ENCODE data around the gene KCNQ1OT1.

The KCNQ1OT1 gene

DNA sequence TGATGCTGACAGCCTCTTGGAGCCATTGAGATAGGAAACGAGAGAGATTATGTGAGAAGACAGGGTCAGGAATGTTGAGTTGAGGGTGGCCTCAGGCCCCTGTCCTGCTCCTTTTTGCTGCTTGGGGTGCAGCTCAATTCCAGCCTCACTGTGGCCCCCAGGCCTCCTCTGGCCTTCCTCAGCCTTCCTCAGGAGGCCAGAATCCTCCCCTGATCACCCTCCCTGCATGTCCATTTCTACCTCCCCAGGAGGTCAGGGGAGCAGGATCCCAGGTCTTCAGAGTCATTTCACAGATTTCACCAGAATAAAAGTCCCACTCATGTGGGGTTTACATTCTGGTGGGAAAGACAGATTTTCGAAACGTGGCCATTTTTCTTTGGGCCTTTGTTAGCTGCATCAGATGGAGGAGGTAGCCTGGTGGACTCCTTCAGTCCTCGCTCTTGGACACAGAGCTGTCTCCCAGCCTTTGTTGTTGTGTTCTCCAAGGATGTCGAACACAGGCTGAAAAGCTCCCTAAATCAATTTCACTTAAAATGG lies 2.2 kb upstream of the KCNQ1OT1 start:
- no peak for DNase-seq (ENCODE audit: low spot score)

DNA sequence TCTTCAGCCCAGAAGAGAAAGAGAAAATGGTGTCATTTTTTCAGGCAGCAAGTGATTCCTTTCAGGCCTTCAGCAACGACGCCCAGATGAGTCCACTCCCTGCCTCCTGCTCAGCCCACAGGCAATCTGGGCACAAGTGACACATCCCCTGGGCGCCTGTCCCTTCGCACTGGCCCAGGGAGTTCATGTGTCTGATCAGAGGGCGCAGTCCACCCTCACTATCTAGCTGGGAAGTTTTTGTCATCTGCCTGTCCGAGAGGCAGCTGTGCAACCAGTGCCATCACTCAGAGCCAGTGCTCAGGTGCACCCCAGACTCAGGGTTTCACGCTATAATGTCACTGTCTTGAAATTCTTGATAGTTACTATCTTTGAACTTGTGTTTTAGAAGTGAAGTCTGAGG lies 1.4 kb upstream of the KCNQ1OT1 start:
- no peak for DNase-seq (ENCODE audit: low spot score)

- no peak for DNase-seq (ENCODE audit: low spot score)
Observed at GRCh38 chr11:2700415-2701211, 819 bp upstream of the KCNQ1OT1 start.

DNA sequence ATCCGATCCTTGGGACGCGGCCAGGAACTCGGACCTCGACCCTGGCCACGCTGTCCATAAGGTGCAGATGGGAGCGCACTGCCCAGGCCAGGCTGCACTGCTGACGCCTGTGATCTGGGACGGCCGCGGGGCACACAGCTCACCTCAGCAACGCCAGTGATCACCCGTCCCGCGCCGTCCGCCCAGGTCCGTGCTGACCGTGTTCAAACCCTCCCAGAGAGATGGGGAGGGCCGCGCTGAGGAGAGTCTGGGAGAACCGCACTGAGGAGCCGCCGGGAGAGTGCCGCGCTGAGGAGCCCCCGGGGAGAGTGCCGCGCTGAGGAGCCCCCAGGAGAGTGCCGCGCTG lies 636 bp downstream of the KCNQ1OT1 start:
- DNase-seq (ENCODE audit: low spot score): no peak

- DNase-seq (ENCODE audit: low spot score): no peak
Observed at GRCh38 chr11:2698386-2699184, 1.2 kb downstream of the KCNQ1OT1 start.

GRCh38 chr11:2697866-2698265 lies 1.9 kb downstream of the KCNQ1OT1 start:
- no peak for DNase-seq (ENCODE audit: low spot score)

DNA sequence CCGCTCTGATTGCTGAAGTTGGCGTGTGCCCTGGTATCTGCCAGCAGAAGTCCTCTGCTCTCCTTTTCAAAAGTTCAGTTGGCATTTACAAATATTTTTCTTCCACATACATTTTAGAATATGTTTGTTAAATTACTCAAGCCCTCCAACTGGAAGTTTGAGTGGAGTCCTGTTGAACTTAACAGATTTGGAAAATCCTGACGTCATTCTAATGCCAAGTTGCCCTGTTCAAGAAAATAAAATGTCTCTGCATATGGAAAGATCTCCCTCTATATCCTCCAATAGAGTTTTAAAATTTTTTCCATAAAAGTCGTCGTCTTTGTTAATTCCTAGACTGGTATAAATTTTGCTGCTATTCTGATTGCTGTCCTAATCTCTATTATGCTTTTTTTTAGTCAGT lies 3.3 kb downstream of the KCNQ1OT1 start:
- no peak for DNase-seq (ENCODE audit: low spot score)

GRCh38 chr11:2694995-2695939 lies 4.5 kb downstream of the KCNQ1OT1 start:
- DNase-seq (ENCODE audit: low spot score): no peak

DNA sequence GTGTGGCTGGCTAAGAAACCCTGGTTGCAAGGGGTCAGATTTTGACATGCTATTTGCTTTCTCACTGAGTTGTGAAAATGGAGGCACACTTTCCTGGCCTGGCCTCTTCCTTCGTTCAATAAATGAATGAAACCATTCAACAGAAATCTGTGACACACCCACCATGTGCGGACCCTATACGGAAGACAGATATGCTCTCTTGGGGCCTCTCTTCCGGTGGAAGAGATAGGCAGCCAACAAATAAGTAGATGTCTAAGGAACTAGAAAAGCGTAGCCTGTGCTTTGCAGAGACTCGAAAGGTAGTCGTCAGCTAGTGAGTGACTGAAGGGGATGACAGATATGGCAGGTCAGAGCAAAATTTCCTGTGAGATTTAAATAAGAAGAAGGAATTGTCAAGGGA lies 5.3 kb downstream of the KCNQ1OT1 start:
- no peak for DNase-seq (ENCODE audit: low spot score)

DNA sequence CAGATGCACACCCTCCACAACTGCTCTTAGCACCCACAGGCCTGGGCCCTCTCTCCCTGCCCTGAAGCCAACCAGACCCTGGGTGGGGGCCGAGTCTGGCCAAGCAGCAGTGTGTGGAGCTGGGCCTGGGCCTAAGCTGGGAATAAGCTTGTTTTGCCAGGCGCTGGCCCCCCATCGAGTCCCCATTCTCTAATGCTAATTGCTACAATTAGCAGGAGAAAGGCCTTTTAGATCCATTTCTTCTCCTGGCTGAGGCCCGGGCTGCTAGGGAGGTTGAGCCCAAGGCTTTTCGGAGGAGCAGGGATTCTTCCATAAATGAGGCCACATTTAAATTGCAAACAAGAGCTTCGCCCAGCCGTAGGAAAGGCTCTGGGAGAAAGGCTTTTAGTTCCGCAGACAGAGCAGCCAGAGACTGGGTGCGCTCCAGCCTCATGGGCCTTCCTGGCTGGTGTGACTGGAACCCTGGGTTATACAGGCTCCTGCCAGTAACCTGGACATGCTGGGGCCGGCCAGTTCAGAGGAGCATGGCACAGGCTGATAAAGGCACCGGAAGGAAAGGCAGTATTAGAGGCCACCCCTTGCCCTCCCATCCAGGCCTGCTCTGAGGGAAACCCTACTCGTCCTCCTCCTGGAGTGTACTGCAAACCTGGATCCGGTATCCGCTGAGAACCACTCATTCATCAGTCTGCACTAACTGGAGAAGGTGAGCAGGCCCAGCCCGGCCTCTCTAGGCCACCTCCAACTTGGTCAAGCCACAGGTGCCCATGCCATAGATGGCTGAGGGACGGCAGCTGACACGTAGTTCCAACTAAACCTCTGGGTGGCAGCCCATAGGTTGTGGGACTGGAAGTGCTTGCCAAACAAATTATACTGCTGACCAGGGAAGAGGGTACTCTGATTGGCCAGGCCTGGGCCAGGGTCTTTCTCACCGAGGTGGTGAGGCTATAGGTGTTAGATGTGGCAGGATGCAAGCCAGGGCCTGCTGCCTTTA lies 6.2 kb downstream of the KCNQ1OT1 start:
- DNase-seq (ENCODE audit: low spot score): peak; percentile 50

GRCh38 chr11:2691991-2692875 lies 7.6 kb downstream of the KCNQ1OT1 start:
- peak; percentile 51 for DNase-seq (ENCODE audit: low spot score)

- DNase-seq (ENCODE audit: low spot score): no peak
Observed at GRCh38 chr11:2691355-2691761, 8.4 kb downstream of the KCNQ1OT1 start.

DNA sequence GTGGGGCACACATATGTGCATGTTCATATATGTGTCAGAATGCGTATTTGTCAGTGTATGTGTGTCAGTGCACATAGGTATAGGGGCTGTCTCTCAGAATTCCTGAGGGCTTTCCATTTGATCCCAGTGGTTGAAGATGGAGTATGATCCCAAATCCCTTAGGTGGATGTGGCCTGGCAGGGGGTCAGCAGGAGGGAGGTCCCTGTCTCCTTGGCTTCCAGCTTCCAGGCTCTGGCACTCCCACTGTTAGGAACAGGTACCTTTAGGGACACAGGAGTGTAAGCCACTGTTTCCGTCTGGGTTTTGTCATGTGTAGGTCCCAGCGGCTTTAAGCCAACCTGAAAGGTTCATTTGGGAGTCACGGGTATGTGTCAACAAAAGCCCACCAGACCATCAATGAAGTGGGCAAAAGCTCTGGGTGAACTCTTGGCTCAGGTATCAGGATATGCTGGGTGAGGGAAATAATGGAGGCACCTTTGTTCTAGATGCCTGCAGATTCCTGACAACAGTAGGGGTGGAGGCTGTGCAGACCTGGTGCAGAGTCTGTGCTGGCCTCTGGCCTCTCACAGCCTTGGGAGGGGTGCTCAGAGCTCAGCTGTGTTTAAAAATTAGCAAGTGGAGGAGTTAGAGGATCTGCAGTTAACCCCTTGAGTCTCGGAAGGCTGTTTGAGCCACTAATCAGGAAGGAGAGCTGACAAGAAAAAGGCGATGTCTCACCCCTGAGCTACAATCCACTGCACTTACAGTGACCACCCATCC lies 9.0 kb downstream of the KCNQ1OT1 start:
- no peak for DNase-seq (ENCODE audit: low spot score)

DNA sequence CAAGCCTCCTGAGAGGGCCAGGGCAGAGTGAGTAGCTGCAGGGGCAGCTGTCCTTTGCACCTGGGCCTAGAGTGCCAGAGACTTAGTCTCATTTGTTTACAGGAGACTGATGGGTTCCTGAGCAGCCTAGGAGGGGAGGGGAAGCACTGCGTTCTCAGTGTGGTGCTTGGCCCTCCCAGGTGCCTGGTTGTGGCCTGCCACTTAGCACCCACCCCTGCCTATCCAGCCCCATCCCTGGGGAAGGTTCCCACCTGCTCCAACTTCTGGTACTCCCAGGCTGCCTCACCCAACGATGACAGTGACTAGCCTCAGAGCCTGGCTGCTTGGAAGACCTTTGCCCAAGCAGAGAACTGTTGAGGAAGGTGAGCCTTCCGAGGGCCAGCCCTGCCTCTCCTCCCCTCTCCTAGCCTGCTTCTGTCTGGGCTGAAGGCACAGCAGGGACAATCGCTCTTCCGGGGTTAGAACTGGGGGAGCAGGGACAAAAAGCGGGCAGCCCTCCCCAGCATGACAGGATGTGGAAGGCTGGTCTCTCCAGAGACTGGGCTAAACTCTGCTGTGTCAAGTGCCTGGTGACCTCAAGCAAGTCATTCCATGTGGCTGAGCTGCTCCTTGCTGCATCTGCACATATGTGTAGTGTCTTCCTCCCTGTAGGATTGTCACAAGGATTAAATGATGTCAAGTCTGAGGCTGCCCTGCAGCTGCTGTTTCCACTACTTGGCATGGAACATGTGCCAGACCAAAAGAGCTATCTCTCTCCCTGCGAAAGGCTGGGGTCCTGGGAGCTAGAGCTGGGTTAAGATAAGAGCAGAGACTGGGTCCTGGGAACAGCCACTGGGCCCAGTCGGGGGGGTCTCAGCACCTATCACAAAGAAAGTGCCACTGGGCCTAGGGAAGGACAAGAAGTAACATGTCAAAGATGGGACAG lies 9.9 kb downstream of the KCNQ1OT1 start:
- no peak for DNase-seq (ENCODE audit: low spot score)

GRCh38 chr11:2688381-2689231 lies 11.2 kb downstream of the KCNQ1OT1 start:
- DNase-seq (ENCODE audit: low spot score): no peak

DNA sequence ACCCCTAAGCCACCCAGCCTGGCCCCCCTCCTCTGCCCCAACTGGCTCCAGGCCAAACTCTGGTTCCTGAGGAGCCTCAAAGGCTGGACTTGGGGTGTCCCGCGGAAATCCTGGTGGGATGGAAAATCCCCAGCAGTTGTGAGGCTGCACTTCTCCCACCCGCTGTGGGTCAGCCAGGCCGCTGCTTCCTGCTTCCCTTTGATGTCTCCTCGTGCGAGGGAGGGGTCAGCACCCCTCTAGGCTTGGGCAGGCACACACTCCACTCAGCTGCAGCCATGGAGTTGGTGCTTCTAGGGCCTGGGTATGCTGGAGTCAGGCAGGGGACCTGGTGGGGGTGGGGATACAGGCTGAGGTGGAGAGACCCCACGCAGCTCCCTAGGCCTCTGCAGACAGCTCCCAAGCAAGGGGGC lies 12.0 kb downstream of the KCNQ1OT1 start:
- DNase-seq (ENCODE audit: low spot score): peak; percentile 46

- DNase-seq (ENCODE audit: low spot score): no peak
Observed at GRCh38 chr11:2687223-2687530, 12.6 kb downstream of the KCNQ1OT1 start.

Measured in ecto neural progenitor cell (in vitro differentiated cells).